OCI-LY1 (cell line): Measurements from ENCODE around the gene XRN2.

Experiments used
- H2AFZ ChIP-seq: fragments of 200-600 bp; sonication (generic), shearing (Covaris generic); 2 replicates; pipeline ENCODE4 v1.6.0; 2014; ENCODE audit warnings: antibody characterized with exemption, mild to moderate bottlenecking, low read length
- H3F3A ChIP-seq: fragments of 200-600 bp; sonication (generic), shearing (Covaris generic); 2 replicates; pipeline ENCODE4 v1.6.0; 2014; ENCODE audit warnings: mild to moderate bottlenecking, antibody characterized with exemption, low read length, moderate library complexity; ENCODE audit not compliant: insufficient read depth
- H3K27ac ChIP-seq: fragments of 200-600 bp; sonication (generic); 2 replicates; pipeline ENCODE4 v1.5.1; 2014; ENCODE audit warnings: low read length, mixed run types, mild to moderate bottlenecking, low read depth; ENCODE audit not compliant: poor library complexity, severe bottlenecking
- H3K27me3 ChIP-seq: fragments of 200-600 bp; sonication (generic); 2 replicates; pipeline ENCODE4 v1.6.0; 2014; ENCODE audit warnings: antibody characterized with exemption, mild to moderate bottlenecking, low read length, moderate library complexity; ENCODE audit not compliant: insufficient read depth
- H3K36me3 ChIP-seq: fragments of 200-600 bp; sonication (generic); 2 replicates; pipeline ENCODE4 v1.6.1; 2014; ENCODE audit warnings: mild to moderate bottlenecking, antibody characterized with exemption, low read length, moderate library complexity, mixed read lengths; ENCODE audit not compliant: insufficient read depth
- H3K4me1 ChIP-seq: fragments of 200-600 bp; sonication (generic); 2 replicates; pipeline ENCODE4 v1.5.1; 2014; ENCODE audit warnings: mild to moderate bottlenecking, low read length, moderate library complexity; ENCODE audit not compliant: insufficient read depth, severe bottlenecking
- H3K4me2 ChIP-seq: fragments of 200-600 bp; sonication (generic), shearing (Covaris generic); 2 replicates; pipeline ENCODE4 v1.6.1; 2014; ENCODE audit warnings: low read length
- H3K4me3 ChIP-seq: fragments of 200-600 bp; sonication (generic); 2 replicates; pipeline ENCODE4 v1.5.1; 2014; ENCODE audit warnings: low read length, low read depth, mild to moderate bottlenecking, mixed read lengths; ENCODE audit not compliant: poor library complexity, severe bottlenecking
- H3K79me2 ChIP-seq: fragments of 200-600 bp; shearing (Covaris generic); 2 replicates; pipeline ENCODE4 v1.6.1; 2016; ENCODE audit warnings: mixed run types, low read length, mixed read lengths; ENCODE audit not compliant: insufficient read depth
- H3K9ac ChIP-seq: fragments of 200-600 bp; sonication (generic), shearing (Covaris generic); 2 replicates; pipeline ENCODE4 v1.6.1; 2014; ENCODE audit warnings: mild to moderate bottlenecking, low read length, mixed read lengths
- H3K9me2 ChIP-seq: fragments of 200-600 bp; sonication (generic), shearing (Covaris generic); 2 replicates; pipeline ENCODE4 v1.6.1; 2014; ENCODE audit warnings: low read depth, mild to moderate bottlenecking, low read length, mixed read lengths
- H3K9me3 ChIP-seq: fragments of 200-600 bp; shearing (Covaris generic); 2 replicates; pipeline ENCODE4 v1.6.1; 2014; ENCODE audit warnings: low read length, mixed read lengths
- H4K20me1 ChIP-seq: fragments of 200-600 bp; sonication (generic), shearing (Covaris generic); 2 replicates; pipeline ENCODE4 v1.6.0; 2016; ENCODE audit warnings: mild to moderate bottlenecking, low read length; ENCODE audit not compliant: insufficient read depth
- CTCF ChIP-seq: fragments of 200-600 bp; sonication (generic), shearing (Covaris generic); IDR thresholded peaks from 2 replicates; pipeline ENCODE4 v1.5.1; 2017; ENCODE audit warnings: mild to moderate bottlenecking, antibody characterized with exemption, low read length, moderate library complexity, mixed read lengths
- EZH2 ChIP-seq: fragments of 200-600 bp; sonication (generic), shearing (Covaris generic); IDR thresholded peaks from 2 replicates; pipeline ENCODE4 v1.8.0; 2017; ENCODE audit warnings: borderline replicate concordance, mixed run types, mild to moderate bottlenecking, antibody characterized with exemption, low read length, moderate library complexity, mixed read lengths

The XRN2 gene

DNA sequence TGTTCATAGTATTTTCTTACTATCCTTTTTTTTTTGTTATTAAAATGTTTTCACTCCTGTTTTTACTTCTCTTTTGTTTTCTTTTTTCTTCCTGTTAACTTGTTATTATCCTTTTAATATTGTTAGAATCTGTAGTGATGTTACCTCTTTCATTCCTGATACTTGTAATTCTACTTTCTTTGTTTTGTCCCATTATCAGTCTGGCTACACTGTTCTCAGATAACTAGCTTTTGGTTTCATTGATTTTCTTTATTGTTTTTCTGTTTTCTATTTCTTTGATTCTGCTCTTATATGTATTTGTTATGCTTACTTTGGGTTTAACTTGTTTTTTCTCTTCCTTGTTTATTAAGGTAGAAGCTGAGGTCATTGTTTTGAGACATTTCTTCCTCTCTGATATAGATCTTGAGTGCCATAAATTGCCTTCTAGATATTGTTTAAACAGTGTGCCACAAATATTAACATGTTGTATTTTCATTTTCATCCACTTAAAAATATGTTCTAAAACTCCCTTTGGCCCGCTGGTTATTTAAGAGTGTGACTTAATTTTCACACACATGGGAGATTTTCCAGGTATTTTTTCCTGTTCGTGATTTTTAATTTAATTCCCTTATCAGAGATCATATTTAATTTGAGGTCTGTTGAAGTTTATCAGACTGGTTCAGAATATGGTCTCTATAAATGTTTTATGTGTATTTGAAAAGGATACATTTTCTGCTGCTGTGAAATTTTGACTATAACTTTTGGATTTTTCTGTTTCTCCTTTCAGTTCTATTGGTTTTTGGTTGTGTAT, 6.7 kb downstream of the XRN2 start:
- TF ChIP-seq CTCF, result no peak
- TF ChIP-seq EZH2, result no peak
- H4K20me1 ChIP-seq, result no peaks in the 10 kb centered on the region

DNA sequence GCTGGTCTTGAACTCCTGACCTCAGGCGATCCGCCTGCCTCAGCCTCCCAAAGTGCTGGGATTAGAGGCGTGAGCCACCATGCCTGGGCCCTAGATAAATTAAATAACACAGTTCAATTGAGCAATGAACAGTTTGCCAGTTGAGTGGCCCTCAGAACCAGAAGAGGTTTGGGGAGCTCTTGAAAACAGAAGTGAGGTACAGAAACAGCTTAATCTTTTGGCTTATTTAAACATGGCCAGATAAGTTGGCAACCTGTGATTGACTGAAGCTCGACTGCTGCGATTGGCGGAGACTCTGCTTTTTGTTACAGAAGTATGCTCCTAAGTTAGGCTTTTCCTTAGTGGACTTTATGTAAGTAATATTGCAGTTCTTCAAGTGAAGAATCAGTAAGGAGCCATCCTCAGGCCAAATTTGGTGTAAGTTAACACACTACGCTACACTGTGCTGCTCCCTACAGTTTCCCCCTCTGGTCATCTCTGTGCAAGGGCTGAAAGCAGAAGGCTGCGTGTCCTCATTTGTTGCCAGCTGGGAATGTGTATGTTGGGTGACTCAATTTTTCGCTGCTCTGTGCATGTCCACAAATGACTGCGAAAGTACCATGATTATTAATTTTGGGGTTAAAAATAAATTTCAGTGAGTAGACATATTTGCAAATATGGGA, 9.8 kb downstream of the XRN2 start:
- Histone ChIP-seq H3K9me3 (peaks cover 8% of the 10 kb centered on the region; the same call in 1 of the 2 replicates), H3K27me3 (no peaks in the 10 kb centered on the region), H3K27ac (no peak overlapping the region), H2AFZ (no peak overlapping the region), H3K4me2 (no peak overlapping the region), H3K9me2 (no peaks in the 10 kb centered on the region), H3K36me3 (peaks cover 16% of the 10 kb centered on the region), H4K20me1 (no peaks in the 10 kb centered on the region), H3K4me1 (peaks cover 4% of the 10 kb centered on the region), H3K9ac (no peak overlapping the region), H3F3A (no peaks in the 10 kb centered on the region), H3K4me3 (no peak overlapping the region), H3K79me2 (peaks cover 100% of the 10 kb centered on the region)
- TF ChIP-seq CTCF, result no peak
- no peak for TF ChIP-seq EZH2

More for the DNA sequence above, 6.7 kb downstream of the XRN2 start:
- peaks cover 99% of the 10 kb centered on the region for H3K79me2 ChIP-seq
- H3F3A ChIP-seq, result no peaks in the 10 kb centered on the region
- H3K9me2 ChIP-seq, result no peaks in the 10 kb centered on the region
- no peaks in the 10 kb centered on the region for H3K27me3 ChIP-seq
- H3K4me1 ChIP-seq, result peaks cover 7% of the 10 kb centered on the region
- peaks cover 32% of the 10 kb centered on the region for H3K36me3 ChIP-seq
- no peak overlapping the region for H3K4me2 ChIP-seq
- H2AFZ ChIP-seq, result no peak overlapping the region
- H3K9ac ChIP-seq, result no peak overlapping the region
- H3K4me3 ChIP-seq, result no peak overlapping the region
- no peak overlapping the region for H3K27ac ChIP-seq
- peaks cover 5% of the 10 kb centered on the region; the same call in 1 of the 2 replicates for H3K9me3 ChIP-seq

DNA sequence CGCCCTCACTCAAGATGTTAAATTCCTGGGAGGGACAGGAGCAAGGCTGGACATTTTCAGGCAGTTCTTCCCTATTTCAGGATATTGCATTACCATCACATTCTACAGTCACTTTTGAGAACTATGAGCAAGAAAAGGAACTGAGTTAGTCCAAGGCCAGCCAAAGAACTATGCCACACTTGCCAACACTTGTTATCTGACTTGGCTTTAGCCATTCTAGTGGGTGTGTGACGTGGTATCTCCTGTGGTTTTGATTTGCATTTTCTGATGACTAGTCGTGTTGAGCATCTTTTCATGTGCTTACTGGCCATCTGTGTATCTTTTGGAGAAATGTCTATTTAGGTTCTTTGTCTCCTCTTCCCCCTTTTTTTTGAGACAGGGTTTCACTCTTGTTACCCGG, 12.0 kb downstream of the XRN2 start:
- Histone ChIP-seq H2AFZ (no peak overlapping the region), H3K4me2 (no peak overlapping the region), H3K36me3 (peaks cover 6% of the 10 kb centered on the region; the same call in 1 of the 2 replicates), H3K79me2 (peaks cover 99% of the 10 kb centered on the region), H3K9ac (no peak overlapping the region), H3K27ac (no peak overlapping the region), H3K27me3 (no peaks in the 10 kb centered on the region), H3K9me3 (peaks cover 4% of the 10 kb centered on the region; the same call in 1 of the 2 replicates), H4K20me1 (no peaks in the 10 kb centered on the region), H3K4me1 (no peaks in the 10 kb centered on the region), H3K4me3 (no peak overlapping the region), H3K9me2 (no peaks in the 10 kb centered on the region), H3F3A (no peaks in the 10 kb centered on the region)
- TF ChIP-seq EZH2, result no peak
